Upper lobe of left lung (tissue), 6 donors: ENCODE results near the gene DNMT3A. TPM values are rescaled to one million over a fixed set of nuclear protein-coding genes. Genes with fewer than 3 reads are reported as not detected.

Experiments used
- ATAC-seq, 2 donors: fragments of 200-7000 bp; cut with Tn5 transposase; one replicate each; pipeline ENCODE4 v1.9.1; 2022; ENCODE audit warnings: mild to moderate bottlenecking in 2 of 2, moderate library complexity in 2 of 2; ENCODE audit not compliant: low FRiP score in 2 of 2
- DNase-seq, 2 donors: peaks; one replicate each; pipeline ENCODE4 v3.0.0-alpha.2; 2019 to 2020
- H3K27ac ChIP-seq, 4 donors: fragments of 200-600 bp; sonication (generic); one replicate each; pipeline ENCODE4 v1.5.1; 2016 to 2019
- H3K27me3 ChIP-seq, 4 donors: fragments of 200-600 bp; sonication (generic); one replicate each; pipeline ENCODE4 v1.5.1; 2017 to 2019
- H3K36me3 ChIP-seq, 4 donors: fragments of 200-600 bp; sonication (generic); one replicate each; pipeline ENCODE4 v1.5.1; 2016 to 2019
- H3K4me1 ChIP-seq, 4 donors: fragments of 200-600 bp; sonication (generic); one replicate each; pipeline ENCODE4 v1.5.1; 2018 to 2019
- H3K4me3 ChIP-seq, 4 donors: fragments of 200-600 bp; sonication (generic); one replicate each; pipeline ENCODE4 v1.5.1; 2017 to 2019; ENCODE audit warnings: mild to moderate bottlenecking in 2 of 4, moderate library complexity in 1 of 4
- H3K9me3 ChIP-seq, 4 donors: fragments of 200-600 bp; sonication (generic); one replicate each; pipeline ENCODE4 v1.5.1; 2018 to 2019
- CTCF ChIP-seq, 6 experiments: fragments of 450-650 bp in 4 of 6; fragments of 200-600 bp in 2 of 6; sonication (generic) in 2 of 6; IDR thresholded peaks; one replicate each; pipeline ENCODE4 v1.5.1; 2016 to 2019; ENCODE audit warnings: antibody characterized with exemption in 6 of 6
- EP300 ChIP-seq, 4 donors: sonication (generic); formaldehyde crosslinking; IDR thresholded peaks; one replicate each; pipeline ENCODE4 v1.5.1; 2017; ENCODE audit warnings: antibody characterized with exemption in 4 of 4, control low read depth in 2 of 4
- POLR2A ChIP-seq, 4 donors: fragments of 450-650 bp; IDR thresholded peaks; one replicate each; pipeline ENCODE4 v1.5.1; 2016 to 2017; ENCODE audit warnings: antibody characterized with exemption in 4 of 4, mild to moderate bottlenecking in 2 of 4
- POLR2AphosphoS5 ChIP-seq, 2 donors: sonication (generic); formaldehyde crosslinking; IDR thresholded peaks; one replicate each; pipeline ENCODE4 v1.5.1; 2017; ENCODE audit warnings: antibody characterized with exemption in 2 of 2
- WGBS, 2 donors: methylation state at CpG; one replicate each; pipeline ENCODE4 v1.1.5; 2017 to 2018; 5-methylcytosine and 5-hydroxymethylcytosine counted together
- total RNA-seq, 6 donors: library from RNA; depleted of rRNA in 4 of 6; stranded (reverse); fragments of >200 nt in 4 of 6; gene quantifications; one replicate each; pipeline versions ENCODE4 v1.1.0 to v1.2.1, GENCODE V29; 2016 to 2021
- donor health status: DM: no; HTN: no; CAD: no; lungs with moderate emphysema.
- donor health status: DM: no; HTN: yes; CAD: no; lungs with severe emphysema.

DNMT3A gene
- total RNA-seq, 6 donors from 2014 or later: 7.8 to 49.2 (median 30.4) TPM

- Histone ChIP-seq H3K27ac (peak overlapping the region in 2 of 4 donors; percentile 5 to 36), H3K36me3 (peaks cover 0 to 23% (median 7%) of the 10 kb centered on the region in 4 donors), H3K4me1 (peaks cover 48 to 66% (median 55%) of the 10 kb centered on the region in 4 donors), H3K4me3 (no peak overlapping the region), H3K9me3 (no peaks in the 10 kb centered on the region), H3K27me3 (no peaks in the 10 kb centered on the region)
- TF ChIP-seq POLR2A (IDR thresholded peaks at IDR 0.05) (no peak), POLR2AphosphoS5 (IDR thresholded peaks at IDR 0.05) (no peak), EP300 (IDR thresholded peaks at IDR 0.05) (no peak)
- ATAC-seq (peak; percentile 3 to 48), DNase-seq (peak in 1 of 2 donors; percentile 50)
- WGBS, 2 donors: 46 to 50% methylated on average over 1 to 14 of the region's 14 CpGs
Observed at GRCh38 chr2:25310965-25311864, 30.5 kb downstream of the DNMT3A start.

- Histone ChIP-seq H3K4me3 (no peak overlapping the region), H3K36me3 (peaks cover 0 to 26% (median 7%) of the 10 kb centered on the region in 4 donors), H3K27ac (peak overlapping the region in 1 of 4 donors; percentile 36), H3K9me3 (no peaks in the 10 kb centered on the region), H3K27me3 (no peaks in the 10 kb centered on the region), H3K4me1 (peaks cover 42 to 64% (median 49%) of the 10 kb centered on the region in 4 donors)
- ATAC-seq (no peak), DNase-seq (no peak)
- no peak for TF ChIP-seq CTCF (IDR thresholded peaks at IDR 0.05)
- 92% methylated on average over 2 to 5 of the region's 5 CpGs for WGBS, 2 donors
Observed at GRCh38 chr2:25310709-25310964, 31.1 kb downstream of the DNMT3A start.

GRCh38 chr2:25309402-25309801, 32.3 kb downstream of the DNMT3A start:
- peak in 1 of 2 donors; percentile 55 for DNase-seq
- peak in 1 of 2 donors; percentile 40 for ATAC-seq
- Histone ChIP-seq H3K4me1 (peaks cover 34 to 52% (median 39%) of the 10 kb centered on the region in 4 donors), H3K27me3 (no peaks in the 10 kb centered on the region), H3K27ac (no peak overlapping the region), H3K9me3 (no peaks in the 10 kb centered on the region), H3K36me3 (peaks cover 0 to 26% (median 7%) of the 10 kb centered on the region in 4 donors), H3K4me3 (no peak overlapping the region)
- WGBS, 2 donors: 75 to 93% methylated on average over 7 to 10 of the region's 10 CpGs
- TF ChIP-seq CTCF (IDR thresholded peaks at IDR 0.05): peak; percentile 14 to 46 (median 36)
- no peak for TF ChIP-seq EP300 (IDR thresholded peaks at IDR 0.05)

- peaks cover 0 to 29% (median 7%) of the 10 kb centered on the region in 4 donors for H3K36me3 ChIP-seq
- peaks cover 28 to 45% (median 32%) of the 10 kb centered on the region in 4 donors for H3K4me1 ChIP-seq
- no peak overlapping the region for H3K4me3 ChIP-seq
- no peak for ATAC-seq
- no peaks in the 10 kb centered on the region for H3K27me3 ChIP-seq
- no peak for TF ChIP-seq POLR2AphosphoS5 (IDR thresholded peaks at IDR 0.05)
- no peak for DNase-seq
- 82 to 89% methylated on average over 3 to 6 of the region's 6 CpGs for WGBS, 2 donors
- H3K27ac ChIP-seq: no peak overlapping the region
- H3K9me3 ChIP-seq: no peaks in the 10 kb centered on the region
Observed at GRCh38 chr2:25308599-25308998, 33.1 kb downstream of the DNMT3A start.

- H3K27me3 ChIP-seq: no peaks in the 10 kb centered on the region
- DNase-seq (no peak), ATAC-seq (no peak)
- peaks cover 31 to 44% (median 32%) of the 10 kb centered on the region in 4 donors for H3K4me1 ChIP-seq
- 83 to 89% methylated on average over 7 of the region's 7 CpGs for WGBS, 2 donors
- TF ChIP-seq EP300 (IDR thresholded peaks at IDR 0.05): no peak
- TF ChIP-seq CTCF (IDR thresholded peaks at IDR 0.05): no peak
- TF ChIP-seq POLR2AphosphoS5 (IDR thresholded peaks at IDR 0.05): no peak
- no peak for TF ChIP-seq POLR2A (IDR thresholded peaks at IDR 0.05)
- H3K27ac ChIP-seq: no peak overlapping the region
- peaks cover 0 to 29% (median 7%) of the 10 kb centered on the region in 4 donors for H3K36me3 ChIP-seq
- no peak overlapping the region for H3K4me3 ChIP-seq
- no peaks in the 10 kb centered on the region for H3K9me3 ChIP-seq
Observed at GRCh38 chr2:25307949-25308557, 33.7 kb downstream of the DNMT3A start.
